T-cell (primary cell): Measurements from ENCODE around the gene SLC7A7. TPM values are rescaled to one million over a fixed set of nuclear protein-coding genes. Genes with fewer than 3 reads are reported as not detected.

Source experiments
- ATAC-seq, 4 experiments: fragments of 200-7000 bp in 3 of 4; fragments of 150-1000 bp in 1 of 4; cut with Tn5 transposase; replicated peaks in 1 of 4; 1 replicate in 3 of 4; 2 replicates in 1 of 4; pipeline ENCODE4 v1.10.0; 2021; ENCODE audit warnings: moderate library complexity in 3 of 4, mild to moderate bottlenecking in 2 of 4, moderate number of reproducible peaks in 1 of 4
- CTCF ChIA-PET, 2 donors: fragments of 300-600 bp; sonication (Branson Sonifier 250); formaldehyde crosslinking; loops; one replicate each; lab custom pipeline; 2022; ENCODE audit warnings: antibody characterized with exemption in 2 of 2; lab: Charles Lee
- POLR2A ChIA-PET, 2 donors: fragments of 300-600 bp; sonication (Branson Sonifier 250); formaldehyde crosslinking; loops; one replicate each; lab custom pipeline; 2022; ENCODE audit warnings: antibody characterized with exemption in 2 of 2; lab: Charles Lee
- DNase-seq, 35 experiments: peaks; one replicate each; pipeline versions ENCODE4 v3.0.0 to v3.0.0-alpha.2; 2013 to 2023
- H3K27ac ChIP-seq: one replicate; pipeline ENCODE4 v1.5.1; 2013; ENCODE audit warnings: low read length
- H3K27me3 ChIP-seq, 2 experiments: replicated peaks in 1 of 2; 1 replicate in 1 of 2; 2 replicates in 1 of 2; pipeline versions ENCODE4 v1.6.1 to v1.7.0; 2013; ENCODE audit warnings: low read length in 1 of 2, mixed read lengths in 1 of 2; ENCODE audit not compliant: control insufficient read depth in 2 of 2, insufficient read depth in 2 of 2; ENCODE audit errors: extremely low read depth in 1 of 2
- H3K36me3 ChIP-seq, 2 donors: 1 replicate in 1 of 2; 2 replicates in 1 of 2; pipeline versions ENCODE4 v1.6.1 to v1.7.0; 2013; ENCODE audit warnings: low read length in 1 of 2; ENCODE audit not compliant: control insufficient read depth in 2 of 2, insufficient read depth in 1 of 2; ENCODE audit errors: extremely low read depth in 1 of 2
- H3K4me1 ChIP-seq, 2 experiments: 1 replicate in 1 of 2; 2 replicates in 1 of 2; pipeline versions ENCODE4 v1.6.1 to v1.7.0; 2013; ENCODE audit warnings: low read length in 2 of 2, mixed read lengths in 1 of 2; ENCODE audit not compliant: insufficient read depth in 2 of 2, control insufficient read depth in 1 of 2; ENCODE audit errors: extremely low read depth in 1 of 2
- H3K4me3 ChIP-seq, 2 donors: 1 replicate in 1 of 2; 2 replicates in 1 of 2; pipeline versions ENCODE4 v1.5.1 to v1.7.0; 2013; ENCODE audit warnings: mild to moderate bottlenecking in 2 of 2, low read length in 1 of 2, moderate library complexity in 1 of 2; ENCODE audit not compliant: control insufficient read depth in 1 of 2; ENCODE audit errors: extremely low read depth in 1 of 2
- H3K9me3 ChIP-seq: 2 replicates; pipeline ENCODE4 v1.7.0; 2013
- H3K27ac Mint-ChIP-seq, 2 donors: one replicate each; pipeline ENCODE4 v1.8.0; 2020 to 2021; ENCODE audit warnings: mild to moderate bottlenecking in 2 of 2, mixed read lengths in 2 of 2
- H3K27me3 Mint-ChIP-seq, 2 donors: one replicate each; pipeline ENCODE4 v1.8.0; 2021 to 2022; ENCODE audit warnings: mixed read lengths in 2 of 2
- H3K36me3 Mint-ChIP-seq: one replicate; pipeline ENCODE4 v1.8.0; 2021; ENCODE audit warnings: mixed read lengths
- H3K4me1 Mint-ChIP-seq, 3 donors: one replicate each; pipeline ENCODE4 v1.8.0; 2020 to 2022; ENCODE audit warnings: mixed read lengths in 3 of 3, mild to moderate bottlenecking in 1 of 3
- H3K4me3 Mint-ChIP-seq, 3 donors: one replicate each; pipeline ENCODE4 v1.8.0; 2020 to 2022; ENCODE audit warnings: mild to moderate bottlenecking in 3 of 3, mixed read lengths in 3 of 3, moderate library complexity in 3 of 3
- H3K9me3 Mint-ChIP-seq, 3 donors: one replicate each; pipeline ENCODE4 v1.8.0; 2020 to 2022; ENCODE audit warnings: mixed read lengths in 3 of 3
- WGBS: methylation state at CpG from one replicate; pipeline ENCODE4 v1.1.5; 2013; ENCODE audit warnings: missing lambda C conversion rate; ENCODE audit not compliant: insufficient coverage; 5-methylcytosine and 5-hydroxymethylcytosine counted together
- total RNA-seq, 35 experiments: library from RNA in 6 of 35; stranded (reverse) in 6 of 35; fragments of 120-200 nt in 1 of 35; gene quantifications; one replicate each; pipeline versions ENCODE4 v1.2.1 to v1.2.4 and lab custom pipeline; 2013 to 2026

The SLC7A7 gene
- total RNA-seq, 5 donors from 2014 or later (not counting 1 experiment from before 2014, with no cell fraction given): 0.75 to 1.8 (median 0.98) TPM; not detected in 1

DNA sequence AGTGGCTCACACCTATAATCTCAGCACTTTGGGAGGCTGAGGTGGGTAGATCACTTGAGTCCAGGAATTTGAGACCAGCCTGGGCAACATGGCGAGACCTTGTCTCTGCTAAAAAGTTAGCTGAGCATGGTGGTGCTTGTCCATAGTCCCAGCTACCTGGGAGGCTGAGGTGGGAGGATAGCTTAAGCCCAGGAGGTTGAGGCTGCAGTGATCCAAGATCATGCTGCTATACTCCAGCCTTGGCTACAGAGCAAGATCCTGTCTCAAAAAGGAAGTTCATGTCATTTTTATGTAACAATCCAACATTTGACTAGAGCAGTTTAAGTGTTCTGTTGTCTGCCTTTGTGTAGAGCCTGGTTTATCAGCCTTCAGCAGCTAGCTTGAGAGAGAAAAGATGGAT is 42.5 kb downstream of the SLC7A7 start:
- peaks cover 3 to 5% of the 10 kb centered on the region in 2 experiments for H3K4me1 ChIP-seq
- no CpG with 5 or more reads among the region's 1 CpG for WGBS
- H3K4me3 Mint-ChIP-seq: no peak overlapping the region
- no peak overlapping the region for H3K4me3 ChIP-seq
- H3K27ac ChIP-seq: no peak overlapping the region
- no peaks in the 10 kb centered on the region for H3K27me3 ChIP-seq
- CTCF ChIA-PET: interaction anchor here in 1 of 2 donors (0.6 kb wide), 1 partner anchor 10 kb away, joined by 5 read pairs; no protein-coding TSS in a partner anchor
- POLR2A ChIA-PET: interaction anchor here in 1 of 2 donors (0.6 kb wide), 1 partner anchor 51 kb away, joined by 3 read pairs; no protein-coding TSS in a partner anchor
- peaks cover 30 to 58% of the 10 kb centered on the region in 2 donors for H3K36me3 ChIP-seq
- peaks cover 48% of the 10 kb centered on the region for H3K36me3 Mint-ChIP-seq
- H3K9me3 Mint-ChIP-seq: no peaks in the 10 kb centered on the region
- no peak for ATAC-seq
- no peaks in the 10 kb centered on the region for H3K27me3 Mint-ChIP-seq
- H3K9me3 ChIP-seq: no peaks in the 10 kb centered on the region
- H3K4me1 Mint-ChIP-seq: peaks cover 14 to 20% (median 14%) of the 10 kb centered on the region in 3 donors
- H3K27ac Mint-ChIP-seq: no peak overlapping the region
- DNase-seq: no peak

DNA sequence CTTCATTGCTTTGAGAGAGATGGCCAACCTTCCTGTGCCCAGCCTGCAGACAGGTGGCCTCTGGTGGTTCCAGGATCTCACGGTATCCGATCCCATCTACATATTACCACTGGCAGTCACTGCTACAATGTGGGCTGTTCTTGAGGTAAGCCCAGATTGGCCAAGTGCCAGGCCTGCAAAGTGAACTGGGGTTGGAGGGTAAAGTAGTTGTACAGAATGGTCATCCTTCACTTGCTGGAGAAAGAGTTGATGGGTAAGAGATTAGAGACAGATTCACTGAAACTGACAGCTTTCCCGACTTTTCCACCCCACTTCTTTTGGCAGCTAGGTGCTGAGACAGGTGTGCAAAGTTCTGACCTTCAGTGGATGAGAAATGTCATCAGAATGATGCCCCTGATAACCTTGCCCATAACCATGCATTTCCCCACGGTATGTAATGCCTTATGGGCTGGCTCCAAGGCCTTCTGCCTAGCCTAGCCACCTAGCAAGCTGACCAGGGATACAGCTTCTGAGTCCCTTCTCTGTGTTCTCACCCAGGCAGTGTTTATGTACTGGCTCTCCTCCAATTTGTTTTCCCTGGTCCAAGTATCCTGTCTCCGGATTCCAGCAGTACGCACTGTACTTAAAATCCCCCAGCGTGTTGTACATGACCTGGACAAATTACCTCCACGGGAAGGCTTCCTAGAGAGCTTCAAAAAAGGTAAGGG is 44.6 kb downstream of the SLC7A7 start:
- Histone ChIP-seq H3K9me3 (no peaks in the 10 kb centered on the region), H3K27me3 (no peaks in the 10 kb centered on the region), H3K4me3 (no peak overlapping the region), H3K4me1 (peaks cover 16 to 17% of the 10 kb centered on the region in 2 experiments), H3K36me3 (peaks cover 30 to 58% of the 10 kb centered on the region in 2 donors), H3K27ac (no peak overlapping the region)
- no peak overlapping the region for H3K27ac Mint-ChIP-seq
- WGBS: 100% methylated on average over 2 of the region's 8 CpGs
- H3K27me3 Mint-ChIP-seq: no peaks in the 10 kb centered on the region
- DNase-seq (no peak), ATAC-seq (no peak)
- CTCF ChIA-PET: no interaction called here
- H3K4me1 Mint-ChIP-seq: peaks cover 27 to 34% (median 28%) of the 10 kb centered on the region in 3 donors
- H3K9me3 Mint-ChIP-seq: peaks cover 0 to 3% (median 0%) of the 10 kb centered on the region in 3 donors
- H3K4me3 Mint-ChIP-seq: no peak overlapping the region
- H3K36me3 Mint-ChIP-seq: peaks cover 48% of the 10 kb centered on the region
- POLR2A ChIA-PET: no interaction called here

DNA sequence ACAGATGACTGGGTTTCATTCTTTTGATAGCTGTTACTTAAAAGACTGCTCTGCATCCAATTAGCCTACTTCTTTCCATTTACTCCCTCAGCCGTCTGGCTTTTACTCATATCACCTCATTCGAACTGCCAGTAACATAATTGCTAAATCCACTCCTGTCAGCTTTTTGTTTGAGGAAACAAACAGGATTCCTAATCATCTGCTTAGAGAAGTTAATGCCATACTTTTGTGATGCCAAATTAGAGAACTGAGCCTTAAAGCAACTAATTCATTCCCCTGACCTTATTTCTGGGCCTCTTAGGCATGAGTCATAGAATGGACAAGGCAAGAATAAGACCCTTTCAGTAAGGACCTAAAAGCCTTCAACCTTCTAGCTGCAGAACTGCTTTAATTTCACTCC is 45.9 kb downstream of the SLC7A7 start:
- Histone ChIP-seq H3K27me3 (no peaks in the 10 kb centered on the region), H3K36me3 (peaks cover 29 to 58% of the 10 kb centered on the region in 2 donors), H3K27ac (no peak overlapping the region), H3K4me3 (no peak overlapping the region), H3K4me1 (peaks cover 16 to 18% of the 10 kb centered on the region in 2 experiments), H3K9me3 (no peaks in the 10 kb centered on the region)
- no peak for ATAC-seq
- peaks cover 0 to 3% (median 0%) of the 10 kb centered on the region in 3 donors for H3K9me3 Mint-ChIP-seq
- WGBS: no CpG with 5 or more reads among the region's 2 CpGs
- DNase-seq: no peak
- peaks cover 41% of the 10 kb centered on the region for H3K36me3 Mint-ChIP-seq
- ChIA-PET POLR2A (no interaction called here), CTCF (no interaction called here)
- H3K4me3 Mint-ChIP-seq: peak overlapping the region in 2 of 3 donors; percentile 3 to 29
- H3K27ac Mint-ChIP-seq: no peak overlapping the region
- H3K27me3 Mint-ChIP-seq: no peaks in the 10 kb centered on the region
- peaks cover 33 to 41% (median 35%) of the 10 kb centered on the region in 3 donors for H3K4me1 Mint-ChIP-seq

DNA sequence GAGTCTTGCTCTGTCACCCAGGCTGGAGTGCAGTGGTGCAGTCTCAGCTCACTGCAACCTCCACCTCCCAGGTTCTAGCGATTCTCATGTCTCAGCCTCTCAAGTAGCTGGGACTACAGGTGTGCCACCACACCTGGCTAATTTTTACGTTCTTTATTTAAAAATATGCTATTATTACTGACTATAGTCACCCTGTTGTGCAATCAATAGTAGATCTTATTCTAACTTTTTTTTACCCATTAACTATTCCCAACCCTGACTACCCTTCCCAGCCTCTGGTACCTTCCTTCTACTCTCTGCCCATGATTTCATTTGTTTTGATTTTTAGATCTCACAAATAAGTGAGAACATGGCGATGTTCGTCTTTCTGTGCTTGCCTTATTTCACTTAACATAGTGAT is 46.3 kb downstream of the SLC7A7 start:
- Histone ChIP-seq H3K36me3 (peaks cover 25 to 58% of the 10 kb centered on the region in 2 donors), H3K27ac (no peak overlapping the region), H3K9me3 (no peaks in the 10 kb centered on the region), H3K27me3 (no peaks in the 10 kb centered on the region), H3K4me3 (no peak overlapping the region), H3K4me1 (peaks cover 16 to 18% of the 10 kb centered on the region in 2 experiments)
- Mint-ChIP-seq H3K36me3 (peaks cover 40% of the 10 kb centered on the region), H3K4me1 (peaks cover 33 to 41% (median 35%) of the 10 kb centered on the region in 3 donors), H3K4me3 (peak overlapping the region in 2 of 3 donors; percentile 3 to 29), H3K27me3 (no peaks in the 10 kb centered on the region), H3K27ac (no peak overlapping the region), H3K9me3 (peaks cover 0 to 3% (median 0%) of the 10 kb centered on the region in 3 donors)
- 94% methylated on average over 2 of the region's 4 CpGs for WGBS
- ChIA-PET CTCF (no interaction called here), POLR2A (no interaction called here)
- DNase-seq: no peak
- no peak for ATAC-seq

DNA sequence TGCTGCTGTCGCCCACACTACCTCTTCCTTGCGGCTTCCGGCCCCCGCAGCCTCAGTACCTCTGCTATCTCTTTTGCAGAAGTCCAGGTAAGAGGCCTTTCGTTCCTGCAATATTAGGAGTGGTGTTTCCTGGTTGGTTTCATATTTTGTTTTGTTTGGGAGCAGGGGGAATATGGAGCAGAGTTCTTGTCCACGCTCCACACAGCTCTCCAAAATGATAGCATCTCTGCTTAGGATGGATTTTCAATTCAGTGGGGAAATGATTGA is 48.0 kb downstream of the SLC7A7 start:
- no peak for ATAC-seq
- H3K27ac Mint-ChIP-seq: peak overlapping the region; percentile 93 to 98
- H3K27me3 Mint-ChIP-seq: no peaks in the 10 kb centered on the region
- peak overlapping the region; percentile 85 to 91 (median 88) for H3K4me3 Mint-ChIP-seq
- peak overlapping the region; percentile 87 for H3K27ac ChIP-seq
- CTCF ChIA-PET: interaction anchor here in 1 of 2 donors (1.8 kb wide), 1 partner anchor 105 kb away, joined by 8 read pairs; the partner anchor contains the start of gene LRP10
- POLR2A ChIA-PET: no interaction called here
- H3K9me3 Mint-ChIP-seq: peaks cover 3 to 4% (median 4%) of the 10 kb centered on the region in 3 donors
- peaks cover 16 to 18% of the 10 kb centered on the region in 2 experiments for H3K4me1 ChIP-seq
- H3K4me3 ChIP-seq: peak overlapping the region; percentile 92 to 100
- H3K36me3 ChIP-seq: peaks cover 20 to 44% of the 10 kb centered on the region in 2 donors
- H3K27me3 ChIP-seq: no peaks in the 10 kb centered on the region
- DNase-seq: no peak
- H3K4me1 Mint-ChIP-seq: peaks cover 33 to 41% (median 35%) of the 10 kb centered on the region in 3 donors
- peaks cover 43% of the 10 kb centered on the region for H3K36me3 Mint-ChIP-seq
- H3K9me3 ChIP-seq: no peaks in the 10 kb centered on the region
- WGBS: no CpG with 5 or more reads among the region's 6 CpGs

- peaks cover 20 to 40% of the 10 kb centered on the region in 2 donors for H3K36me3 ChIP-seq
- peaks cover 33 to 41% (median 35%) of the 10 kb centered on the region in 3 donors for H3K4me1 Mint-ChIP-seq
- peak within 1 kb of the TSS; percentile 85 to 91 (median 88) for H3K4me3 Mint-ChIP-seq
- H3K9me3 Mint-ChIP-seq: peaks cover 3 to 10% (median 8%) of the 10 kb centered on the region in 3 donors
- no peaks in the 10 kb centered on the region for H3K27me3 ChIP-seq
- CTCF ChIA-PET: interaction anchor here (0.6 to 1.8 kb wide), 14 partner anchors 17 to 211 kb away, joined by 3 to 13 read pairs (median 6); partner anchors contain the start of genes DAD1 (in 1 of the 2), LRP10 (in 1 of the 2) and MRPL52 (in 1 of the 2)
- DNase-seq (peak; percentile 89 to 99 (median 96)), ATAC-seq (peak; percentile 90 to 95 (median 94))
- H3K27ac ChIP-seq: peak within 1 kb of the TSS; percentile 87
- peak within 1 kb of the TSS; percentile 92 to 100 for H3K4me3 ChIP-seq
- H3K27ac Mint-ChIP-seq: peak within 1 kb of the TSS; percentile 93 to 98
- H3K36me3 Mint-ChIP-seq: peaks cover 46% of the 10 kb centered on the region
- H3K9me3 ChIP-seq: no peaks in the 10 kb centered on the region
- POLR2A ChIA-PET: interaction anchor here (0.5 to 1.4 kb wide), 14 partner anchors 47 to 1382 kb away, joined by 3 to 13 read pairs (median 3); partner anchors contain the start of genes DAD1 (in 1 of the 2), LRP10 (in 1 of the 2) and RBM23 (in 1 of the 2)
- H3K4me1 ChIP-seq: peaks cover 16 to 18% of the 10 kb centered on the region in 2 experiments
- H3K27me3 Mint-ChIP-seq: no peaks in the 10 kb centered on the region
- under 1% methylated on average over 51 of the region's 56 CpGs for WGBS
Observed at GRCh38 chr14:22766457-22767322, 48.5 kb downstream of the SLC7A7 start, which contains the start of gene OXA1L. Gene OXA1L, plus strand, starts transcription at chr14:22766688. Its CDS starts 14 bp downstream, at chr14:22766702.
